Lung (tissue), 12 donors: ENCODE data around the gene SHB. TPM values are rescaled to one million over a fixed set of nuclear protein-coding genes. Genes with fewer than 3 reads are reported as not detected.

ENCODE experiments used
- ATAC-seq: fragments of 200-7000 bp; cut with Tn5 transposase; one replicate; pipeline ENCODE4 v1.9.1; 2020; ENCODE audit warnings: moderate number of reproducible peaks; ENCODE audit not compliant: insufficient read depth, low FRiP score
- DNase-seq, 3 donors: peaks; one replicate each; pipeline ENCODE4 v3.0.0-alpha.2; 2013 to 2017
- H3K27ac ChIP-seq, 2 donors: one replicate each; pipeline ENCODE4 v1.5.1; 2013; ENCODE audit warnings: mild to moderate bottlenecking in 2 of 2, moderate library complexity in 2 of 2, control low read depth in 1 of 2, inconsistent platforms in 1 of 2, low read depth in 1 of 2, low read length in 1 of 2
- H3K27me3 ChIP-seq, 3 donors: one replicate each; pipeline ENCODE4 v1.5.1; 2013; ENCODE audit warnings: low read length in 2 of 3; ENCODE audit not compliant: control insufficient read depth in 3 of 3, insufficient read depth in 3 of 3
- H3K36me3 ChIP-seq, 4 donors: one replicate each; pipeline ENCODE4 v1.5.1; 2013; ENCODE audit warnings: low read length in 4 of 4, mild to moderate bottlenecking in 1 of 4, moderate library complexity in 1 of 4; ENCODE audit not compliant: control insufficient read depth in 4 of 4, insufficient read depth in 4 of 4
- H3K4me1 ChIP-seq, 5 donors: one replicate each; pipeline ENCODE4 v1.5.1; 2013; ENCODE audit warnings: low read length in 5 of 5, mild to moderate bottlenecking in 2 of 5, moderate library complexity in 1 of 5; ENCODE audit not compliant: control insufficient read depth in 5 of 5, insufficient read depth in 5 of 5
- H3K4me3 ChIP-seq: one replicate; pipeline ENCODE4 v1.5.1; 2013; ENCODE audit warnings: mild to moderate bottlenecking, control low read depth, moderate library complexity
- H3K9ac ChIP-seq, 2 donors: one replicate each; pipeline ENCODE4 v1.5.1; 2013; ENCODE audit warnings: low read length in 2 of 2, control low read depth in 1 of 2; ENCODE audit not compliant: insufficient read depth in 1 of 2
- H3K9me3 ChIP-seq, 4 donors: one replicate each; pipeline ENCODE4 v1.5.1; 2013; ENCODE audit warnings: low read length in 3 of 4, mild to moderate bottlenecking in 1 of 4, moderate library complexity in 1 of 4; ENCODE audit not compliant: control insufficient read depth in 4 of 4, insufficient read depth in 3 of 4
- WGBS, 2 donors: extraction: QIAGEN DNeasy Blood & Tissue Kit; methylation state at CpG; one replicate each; pipeline ENCODE4 v1.1.7; 2013; 5-methylcytosine and 5-hydroxymethylcytosine counted together
- polyA plus RNA-seq, 2 donors: library from polyadenylated mRNA; stranded (reverse); fragments of 200-250 nt; gene quantifications; one replicate each; pipeline ENCODE4 v1.2.1, GENCODE V29; 2013
- total RNA-seq, 2 donors: library from RNA; depleted of rRNA in 1 of 2; stranded (reverse); fragments of >200 nt in 1 of 2; gene quantifications; one replicate each; pipeline ENCODE4 v1.2.1, GENCODE V29; 2014 to 2021
- TF ChIP-seq, protein P1 (sequence below): IDR thresholded peaks from 2 replicates; pipeline ENCODE4 v1.5.1; 2012; ENCODE audit warnings: mild to moderate bottlenecking; ENCODE audit errors: control extremely low read depth, extremely low read depth
- donor health status: control.
- donor health status: control.
- donor health status: Bipolar disorder and iron deficiency.
- donor health status: healthy.
- donor health status: DM: yes; HTN: yes; CAD: no.

The SHB gene
- total and polyA plus RNA-seq, 4 donors, result 10.8 to 32.3 (median 14.4) TPM

DNA sequence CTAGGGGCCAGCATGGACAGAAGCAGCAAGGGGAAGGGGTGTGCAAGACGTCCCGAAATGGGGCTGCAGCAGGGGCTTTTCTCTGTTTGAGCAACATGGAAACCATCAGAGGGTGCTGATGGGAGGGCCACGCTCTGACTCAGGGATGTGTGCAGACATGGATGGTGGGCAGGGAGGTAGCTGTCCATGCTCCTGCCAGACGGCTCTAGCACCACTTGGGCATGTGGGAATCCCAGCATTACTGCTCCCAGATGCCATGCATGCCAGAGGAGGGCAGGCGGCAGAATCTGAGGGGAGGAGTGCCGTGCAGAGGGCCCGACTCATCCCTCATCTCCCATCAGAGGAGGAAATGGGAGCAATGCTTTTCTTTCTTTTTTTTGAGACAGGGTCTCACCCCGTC, 119.5 kb downstream of the SHB start:
- DNase-seq (no peak), ATAC-seq (no peak)
- Histone ChIP-seq H3K4me3 (no peak overlapping the region), H3K27me3 (no peaks in the 10 kb centered on the region), H3K36me3 (peaks cover 0 to 34% (median 10%) of the 10 kb centered on the region in 4 donors), H3K27ac (no peak overlapping the region), H3K9me3 (no peaks in the 10 kb centered on the region), H3K9ac (no peak overlapping the region), H3K4me1 (peaks cover 0 to 20% (median 9%) of the 10 kb centered on the region in 5 donors)
- WGBS, 2 donors, result 83 to 89% methylated on average over 8 of the region's 8 CpGs
- TF ChIP-seq, protein P1, sequence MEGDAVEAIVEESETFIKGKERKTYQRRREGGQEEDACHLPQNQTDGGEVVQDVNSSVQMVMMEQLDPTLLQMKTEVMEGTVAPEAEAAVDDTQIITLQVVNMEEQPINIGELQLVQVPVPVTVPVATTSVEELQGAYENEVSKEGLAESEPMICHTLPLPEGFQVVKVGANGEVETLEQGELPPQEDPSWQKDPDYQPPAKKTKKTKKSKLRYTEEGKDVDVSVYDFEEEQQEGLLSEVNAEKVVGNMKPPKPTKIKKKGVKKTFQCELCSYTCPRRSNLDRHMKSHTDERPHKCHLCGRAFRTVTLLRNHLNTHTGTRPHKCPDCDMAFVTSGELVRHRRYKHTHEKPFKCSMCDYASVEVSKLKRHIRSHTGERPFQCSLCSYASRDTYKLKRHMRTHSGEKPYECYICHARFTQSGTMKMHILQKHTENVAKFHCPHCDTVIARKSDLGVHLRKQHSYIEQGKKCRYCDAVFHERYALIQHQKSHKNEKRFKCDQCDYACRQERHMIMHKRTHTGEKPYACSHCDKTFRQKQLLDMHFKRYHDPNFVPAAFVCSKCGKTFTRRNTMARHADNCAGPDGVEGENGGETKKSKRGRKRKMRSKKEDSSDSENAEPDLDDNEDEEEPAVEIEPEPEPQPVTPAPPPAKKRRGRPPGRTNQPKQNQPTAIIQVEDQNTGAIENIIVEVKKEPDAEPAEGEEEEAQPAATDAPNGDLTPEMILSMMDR, result no peak

DNA sequence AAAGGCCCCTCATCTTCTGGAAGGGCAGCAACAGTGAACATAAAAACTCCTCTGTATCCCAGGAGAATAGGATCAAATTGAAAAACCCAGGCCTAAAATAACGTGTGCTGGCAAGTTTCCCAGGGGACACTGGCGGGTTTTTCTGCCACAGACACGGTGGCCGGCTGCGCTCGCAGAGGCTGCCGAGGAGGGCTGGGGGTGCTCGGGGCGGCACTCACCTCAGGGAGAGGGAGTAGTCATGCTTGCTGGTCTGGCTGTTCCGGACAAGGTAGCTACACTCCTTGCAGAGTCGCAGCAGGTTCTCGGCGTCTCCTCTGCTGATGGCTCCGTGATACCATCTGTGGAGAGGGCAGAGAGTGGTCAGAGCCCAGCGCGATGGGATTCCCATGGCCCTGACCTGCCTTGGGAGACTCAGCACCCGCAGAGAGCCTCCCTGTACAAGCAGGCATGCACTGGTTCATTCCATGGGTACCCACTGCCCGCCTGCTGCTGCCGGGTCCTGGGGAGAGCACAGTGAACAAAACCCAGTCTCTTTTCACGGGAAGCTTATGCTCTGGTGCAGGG, 120.5 kb downstream of the SHB start:
- DNase-seq, result peak in 1 of 3 donors; percentile 20
- TF ChIP-seq, protein P1, result no peak
- Histone ChIP-seq H3K9ac (no peak overlapping the region), H3K36me3 (peaks cover 0 to 29% (median 10%) of the 10 kb centered on the region in 4 donors), H3K27ac (peak overlapping the region in 1 of 2 donors; percentile 48), H3K27me3 (no peaks in the 10 kb centered on the region), H3K4me1 (peaks cover 6 to 23% (median 14%) of the 10 kb centered on the region in 5 donors), H3K9me3 (no peaks in the 10 kb centered on the region), H3K4me3 (no peak overlapping the region)
- no peak for ATAC-seq
- WGBS, 2 donors, result 83 to 94% methylated on average over 20 of the region's 20 CpGs

DNA sequence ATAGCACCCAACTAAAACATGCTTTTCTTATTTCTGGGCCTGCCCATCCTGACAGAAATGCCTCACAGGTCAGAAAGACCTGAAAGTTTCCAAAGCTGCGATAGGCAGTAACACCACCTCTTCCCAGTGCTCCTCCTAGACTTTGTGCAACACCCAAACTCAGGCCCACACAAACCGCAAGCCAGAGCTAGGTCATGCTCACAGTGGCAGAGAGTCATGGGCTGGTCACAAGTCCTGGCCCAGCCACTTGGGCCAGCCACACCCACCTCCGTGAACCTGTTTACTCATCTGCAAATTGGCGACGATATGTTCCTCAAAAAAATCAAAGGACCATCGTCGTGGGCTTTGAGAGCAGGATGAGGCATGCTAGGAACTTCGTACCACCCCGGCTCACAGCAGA, 121.0 kb downstream of the SHB start:
- 64 to 86% methylated on average over 9 of the region's 9 CpGs for WGBS, 2 donors
- peak overlapping the region in 1 of 2 donors; percentile 27 for H3K27ac ChIP-seq

More for the DNA sequence above, 121.0 kb downstream of the SHB start:
- no peak overlapping the region for H3K4me3 ChIP-seq
- DNase-seq, result no peak
- H3K9ac ChIP-seq, result no peak overlapping the region
- no peaks in the 10 kb centered on the region for H3K9me3 ChIP-seq
- TF ChIP-seq, protein P1, result no peak
- H3K27me3 ChIP-seq, result no peaks in the 10 kb centered on the region
- ATAC-seq, result peak; percentile 30
- H3K36me3 ChIP-seq, result peaks cover 0 to 29% (median 10%) of the 10 kb centered on the region in 4 donors
- H3K4me1 ChIP-seq, result peaks cover 6 to 28% (median 20%) of the 10 kb centered on the region in 5 donors
